GM21786 (cell line): ENCODE data around the gene SLC35D1.

Experiments
- ATAC-seq: cut with Tn5 transposase; IDR thresholded peaks from one replicate; pipeline ENCODE4 v1.9.1; 2021; ENCODE audit not compliant: unreplicated experiment

SLC35D1 gene

GRCh38 chr1:67044631-67045270, 9.2 kb downstream of the SLC35D1 start:
- no peak for ATAC-seq

GRCh38 chr1:67043366-67043765, 10.6 kb downstream of the SLC35D1 start:
- ATAC-seq = no peak

- no peak for ATAC-seq
Observed at GRCh38 chr1:67041841-67042503, 12.0 kb downstream of the SLC35D1 start.

GRCh38 chr1:67040405-67040804, 13.5 kb downstream of the SLC35D1 start:
- no peak for ATAC-seq

GRCh38 chr1:67031859-67032247, 22.1 kb downstream of the SLC35D1 start:
- ATAC-seq = no peak

GRCh38 chr1:67031121-67031858, 22.7 kb downstream of the SLC35D1 start:
- ATAC-seq = no peak

GRCh38 chr1:67029472-67029871, 24.5 kb downstream of the SLC35D1 start:
- ATAC-seq = no peak

GRCh38 chr1:67020765-67021164, 33.2 kb downstream of the SLC35D1 start:
- ATAC-seq = no peak

GRCh38 chr1:67020304-67020703, 33.6 kb downstream of the SLC35D1 start:
- no peak for ATAC-seq

- no peak for ATAC-seq
Observed at GRCh38 chr1:67019600-67020136, 34.3 kb downstream of the SLC35D1 start.

GRCh38 chr1:67019121-67019520, 34.8 kb downstream of the SLC35D1 start:
- no peak for ATAC-seq

GRCh38 chr1:67018574-67018973, 35.4 kb downstream of the SLC35D1 start:
- ATAC-seq = no peak

- peak; percentile 55 for ATAC-seq
Observed at GRCh38 chr1:67013573-67013972, 40.4 kb downstream of the SLC35D1 start.

- ATAC-seq = no peak
Observed at GRCh38 chr1:67009792-67010191, 44.2 kb downstream of the SLC35D1 start.

- ATAC-seq = no peak
Observed at GRCh38 chr1:67005068-67005467, 48.9 kb downstream of the SLC35D1 start.

- ATAC-seq = no peak
Observed at GRCh38 chr1:67004176-67004575, 49.8 kb downstream of the SLC35D1 start.

- no peak for ATAC-seq
Observed at GRCh38 chr1:67001682-67002425, 52.1 kb downstream of the SLC35D1 start.

- no peak for ATAC-seq
Observed at GRCh38 chr1:66999640-67000400, 54.1 kb downstream of the SLC35D1 start.

GRCh38 chr1:66998972-66999371, 55.0 kb downstream of the SLC35D1 start:
- no peak for ATAC-seq

- ATAC-seq = peak; percentile 74
Observed at GRCh38 chr1:66996018-66996682, 57.8 kb downstream of the SLC35D1 start.
